ENCODE results near the gene ASB18.

ASB18 gene

GRCh38 chr2:236240228-236240990 is 23.8 kb downstream of the ASB18 start:
- no peak for DNase-seq

GRCh38 chr2:236239276-236240065 is 24.7 kb downstream of the ASB18 start:
- no peak for DNase-seq

- DNase-seq: no peak
Measured at GRCh38 chr2:236238751-236239150, 25.5 kb downstream of the ASB18 start.

- no peak for DNase-seq
Measured at GRCh38 chr2:236237468-236238190, 26.6 kb downstream of the ASB18 start.

GRCh38 chr2:236236559-236237452 is 27.4 kb downstream of the ASB18 start:
- DNase-seq: no peak

- no peak for DNase-seq
Measured at GRCh38 chr2:236229186-236229585, 35.0 kb downstream of the ASB18 start.

GRCh38 chr2:236223675-236224074 is 40.5 kb downstream of the ASB18 start:
- DNase-seq: no peak

- DNase-seq: no peak
Measured at GRCh38 chr2:236221798-236222197, 42.4 kb downstream of the ASB18 start.

- DNase-seq: no peak
Measured at GRCh38 chr2:236219411-236219810, 44.8 kb downstream of the ASB18 start.

GRCh38 chr2:236217926-236218325 is 46.3 kb downstream of the ASB18 start:
- DNase-seq: no peak

- DNase-seq: no peak
Measured at GRCh38 chr2:236216711-236217110, 47.5 kb downstream of the ASB18 start.

GRCh38 chr2:236215761-236216333 is 48.4 kb downstream of the ASB18 start:
- no peak for DNase-seq

- no peak for DNase-seq
Measured at GRCh38 chr2:236215196-236215595, 49.0 kb downstream of the ASB18 start.

GRCh38 chr2:236214376-236214995 is 49.7 kb downstream of the ASB18 start:
- DNase-seq: no peak

GRCh38 chr2:236211296-236211695 is 52.9 kb downstream of the ASB18 start:
- no peak for DNase-seq

GRCh38 chr2:236210536-236210935 is 53.7 kb downstream of the ASB18 start:
- DNase-seq: no peak

- no peak for DNase-seq
Measured at GRCh38 chr2:236209996-236210395, 54.2 kb downstream of the ASB18 start.

GRCh38 chr2:236209535-236209934 is 54.7 kb downstream of the ASB18 start:
- no peak for DNase-seq

- DNase-seq: no peak
Measured at GRCh38 chr2:236208019-236208926, 55.9 kb downstream of the ASB18 start.

- DNase-seq: no peak
Measured at GRCh38 chr2:236207472-236207871, 56.7 kb downstream of the ASB18 start.

Data from activated CD4-positive, alpha-beta T cell treated with anti-CD3 and anti-CD28 coated beads, Interleukin-2, Interleukin-6, amounts not matched to agents 100 ng/mL and 50 ng/mL, durations not matched to agents 16 hours and 8 hours (primary cell).